Measurements from ENCODE around the gene RPL18. TPM values are rescaled to one million over a fixed set of nuclear protein-coding genes. Genes with fewer than 3 reads are reported as not detected.

RPL18 gene
- total and polyA plus RNA-seq, 2 experiments from 2014 or later, result 1,898 to 2,011 TPM

- TF ChIP-seq ZNF462 (CRISPR knock-in tag; IDR thresholded peaks at IDR 0.05) (no peak), NANOG (IDR thresholded peaks at IDR 0.05; ENCODE audit: borderline replicate concordance) (no peak), REST (IDR thresholded peaks at IDR 0.05; ENCODE audit: unreplicated experiment) (no peak), CTCF (conservative IDR thresholded peaks at IDR 0.05; ENCODE audit: low read depth in 2 of 2) (no peak)
Measured at GRCh38 chr19:48609571-48610108, 9.3 kb downstream of the RPL18 start (continued).
